Mesenchymal stem cell (in vitro differentiated cells and primary cell): ENCODE measurements around the gene ARAF.
"Not testable (repeated sequence)": the region's sequence is repeated elsewhere in the genome, so short reads cannot be mapped to it uniquely, and the experiment has no call there.

Experiments used
- DNase-seq: peaks from one replicate; pipeline ENCODE4 v3.0.0-alpha.2; 2013
- H2AFZ ChIP-seq: one replicate; pipeline ENCODE4 v1.6.1; 2013; ENCODE audit warnings: low read depth, mild to moderate bottlenecking, control low read depth, inconsistent platforms, low read length, moderate library complexity
- H2AK5ac ChIP-seq: 2 replicates; pipeline ENCODE4 v1.6.1; 2013; ENCODE audit warnings: low read length, moderate library complexity, mild to moderate bottlenecking, inconsistent platforms; ENCODE audit not compliant: severe bottlenecking
- H2BK120ac ChIP-seq: one replicate; pipeline ENCODE4 v1.6.1; 2013; ENCODE audit warnings: low read depth, mild to moderate bottlenecking, inconsistent platforms, low read length, moderate library complexity
- H2BK12ac ChIP-seq, 2 experiments: one replicate each; pipeline ENCODE4 v1.6.1; 2013; ENCODE audit warnings: inconsistent platforms in 2 of 2, low read length in 2 of 2, mild to moderate bottlenecking in 2 of 2, moderate library complexity in 2 of 2, control low read depth in 1 of 2
- H2BK15ac ChIP-seq: one replicate; pipeline ENCODE4 v1.6.1; 2013; ENCODE audit warnings: mild to moderate bottlenecking, low read depth, inconsistent platforms; ENCODE audit not compliant: poor library complexity, severe bottlenecking
- H2BK5ac ChIP-seq: 2 replicates; pipeline ENCODE4 v1.6.1; 2013; ENCODE audit warnings: low read depth, mild to moderate bottlenecking, low read length, control low read depth, inconsistent platforms; ENCODE audit not compliant: poor library complexity, severe bottlenecking
- H3K14ac ChIP-seq, 2 experiments: one replicate each; pipeline ENCODE4 v1.6.1; 2013; ENCODE audit warnings: inconsistent platforms in 2 of 2, low read length in 2 of 2, control low read depth in 1 of 2, mild to moderate bottlenecking in 1 of 2, moderate library complexity in 1 of 2
- H3K18ac ChIP-seq, 2 experiments: one replicate each; pipeline ENCODE4 v1.6.1; 2013; ENCODE audit warnings: inconsistent platforms in 2 of 2, low read length in 2 of 2, control low read depth in 1 of 2, low read depth in 1 of 2, mild to moderate bottlenecking in 1 of 2
- H3K23ac ChIP-seq, 2 experiments: one replicate each; pipeline ENCODE4 v1.6.1; 2013; ENCODE audit warnings: inconsistent platforms in 2 of 2, low read length in 2 of 2, mild to moderate bottlenecking in 2 of 2, moderate library complexity in 2 of 2, control low read depth in 1 of 2
- H3K27ac ChIP-seq: 2 replicates; pipeline ENCODE4 v1.5.1; 2013; ENCODE audit warnings: mild to moderate bottlenecking, moderate library complexity, low read length, control low read depth, inconsistent platforms; ENCODE audit not compliant: poor library complexity, severe bottlenecking
- H3K27me3 ChIP-seq, 2 experiments: 2 replicates each; pipeline versions ENCODE4 v1.6.1 to v1.7.0; 2013; ENCODE audit warnings: low read length in 2 of 2, mild to moderate bottlenecking in 2 of 2, moderate library complexity in 2 of 2, control low read depth in 1 of 2, inconsistent platforms in 1 of 2; ENCODE audit not compliant: control insufficient read depth in 1 of 2, insufficient read depth in 1 of 2
- H3K36me3 ChIP-seq, 2 experiments: 2 replicates each; pipeline versions ENCODE4 v1.6.1 to v1.7.0; 2013; ENCODE audit warnings: low read length in 2 of 2, control low read depth in 1 of 2, inconsistent platforms in 1 of 2, low read depth in 1 of 2, mild to moderate bottlenecking in 1 of 2; ENCODE audit not compliant: insufficient read depth in 2 of 2, control insufficient read depth in 1 of 2
- H3K4ac ChIP-seq, 2 experiments: one replicate each; pipeline ENCODE4 v1.6.1; 2013; ENCODE audit warnings: inconsistent platforms in 2 of 2, low read length in 2 of 2, mild to moderate bottlenecking in 2 of 2, moderate library complexity in 2 of 2, control low read depth in 1 of 2, low read depth in 1 of 2
- H3K4me1 ChIP-seq: 2 replicates; pipeline ENCODE4 v1.6.1; 2013; ENCODE audit warnings: low read depth, low read length, control low read depth; ENCODE audit not compliant: control insufficient read depth, insufficient read depth
- H3K4me2 ChIP-seq: 2 replicates; pipeline ENCODE4 v1.6.1; 2013; ENCODE audit warnings: low read length, mild to moderate bottlenecking, inconsistent platforms; ENCODE audit not compliant: poor library complexity, severe bottlenecking
- H3K4me3 ChIP-seq, 2 experiments: 2 replicates each; pipeline versions ENCODE4 v1.5.1 to v1.7.0; 2013; ENCODE audit warnings: low read length in 2 of 2, mild to moderate bottlenecking in 2 of 2, control low read depth in 1 of 2, low read depth in 1 of 2; ENCODE audit not compliant: insufficient read depth in 1 of 2
- H3K79me1 ChIP-seq: replicated peaks from 2 replicates; pipeline ENCODE4 v1.6.1; 2013; ENCODE audit warnings: mild to moderate bottlenecking, control low read depth, low read length, inconsistent platforms; ENCODE audit not compliant: poor library complexity, severe bottlenecking
- H3K9ac ChIP-seq: 2 replicates; pipeline ENCODE4 v1.7.0; 2013; ENCODE audit warnings: mild to moderate bottlenecking, low read length, moderate library complexity
- H3K9me3 ChIP-seq: 2 replicates; pipeline ENCODE4 v1.7.0; 2013; ENCODE audit warnings: mild to moderate bottlenecking, low read length; ENCODE audit not compliant: control insufficient read depth
- H4K8ac ChIP-seq: one replicate; pipeline ENCODE4 v1.6.1; 2013; ENCODE audit warnings: inconsistent platforms, mild to moderate bottlenecking, low read length, moderate library complexity
- H4K91ac ChIP-seq: one replicate; pipeline ENCODE4 v1.6.1; 2013; ENCODE audit warnings: mild to moderate bottlenecking, low read length, inconsistent platforms
- WGBS: methylation state at CpG from one replicate; pipeline ENCODE4 v1.1.7; 2013; ENCODE audit warnings: mixed read lengths; 5-methylcytosine and 5-hydroxymethylcytosine counted together

Gene ARAF

GRCh38 chrX:47595716-47596251, 34.8 kb downstream of the ARAF start:
- Histone ChIP-seq H2AK5ac (no peak overlapping the region), H3K27me3 (no peaks in the 10 kb centered on the region), H3K23ac (no peak overlapping the region), H3K36me3 (no peaks in the 10 kb centered on the region), H3K4me2 (no peak overlapping the region), H3K14ac (no peak overlapping the region), H3K9ac (peak overlapping the region; percentile 9), H2BK5ac (no peak overlapping the region), H2BK12ac (no peak overlapping the region), H3K9me3 (peaks cover 21% of the 10 kb centered on the region), H2BK120ac (no peak overlapping the region), H3K4me3 (no peak overlapping the region), H4K91ac (no peak overlapping the region), H3K18ac (no peak overlapping the region), H2BK15ac (no peak overlapping the region), H3K4me1 (no peaks in the 10 kb centered on the region), H4K8ac (no peak overlapping the region), H2AFZ (no peak overlapping the region), H3K27ac (no peak overlapping the region), H3K4ac (peak overlapping the region in 1 of 2 experiments; percentile 16), H3K79me1 (no peaks in the 10 kb centered on the region)
- peak; percentile 62 for DNase-seq
- WGBS: no CpG with 5 or more reads among the region's 1 CpG

- Histone ChIP-seq H2BK12ac (no peak overlapping the region), H3K4me2 (no peak overlapping the region), H4K8ac (no peak overlapping the region), H3K18ac (no peak overlapping the region), H3K27me3 (no peaks in the 10 kb centered on the region), H2BK120ac (no peak overlapping the region), H2BK15ac (no peak overlapping the region), H2BK5ac (no peak overlapping the region), H3K36me3 (no peaks in the 10 kb centered on the region), H3K27ac (no peak overlapping the region), H3K23ac (no peak overlapping the region), H4K91ac (no peak overlapping the region), H3K4me1 (no peaks in the 10 kb centered on the region), H3K79me1 (no peaks in the 10 kb centered on the region), H3K4ac (no peak overlapping the region), H3K4me3 (no peak overlapping the region), H2AFZ (no peak overlapping the region), H2AK5ac (no peak overlapping the region), H3K9ac (no peak overlapping the region), H3K14ac (no peak overlapping the region), H3K9me3 (peaks cover 23% of the 10 kb centered on the region)
- DNase-seq: peak; percentile 73
- 70% methylated on average over 1 of the region's 2 CpGs for WGBS
These were observed 35.3 kb downstream of the ARAF start for GRCh38 chrX:47596256-47596655.

- Histone ChIP-seq H2BK120ac (no peak overlapping the region), H2AK5ac (no peak overlapping the region), H2AFZ (no peak overlapping the region), H2BK12ac (no peak overlapping the region), H3K23ac (no peak overlapping the region), H3K79me1 (no peaks in the 10 kb centered on the region), H3K9me3 (peaks cover 26% of the 10 kb centered on the region), H3K27ac (no peak overlapping the region), H3K14ac (no peak overlapping the region), H3K4ac (no peak overlapping the region), H2BK15ac (no peak overlapping the region), H3K18ac (no peak overlapping the region), H3K27me3 (no peaks in the 10 kb centered on the region), H3K36me3 (no peaks in the 10 kb centered on the region), H3K4me1 (no peaks in the 10 kb centered on the region), H3K9ac (no peak overlapping the region), H4K91ac (no peak overlapping the region), H3K4me2 (no peak overlapping the region), H4K8ac (no peak overlapping the region), H3K4me3 (no peak overlapping the region), H2BK5ac (no peak overlapping the region)
- DNase-seq: no peak
- no CpG with 5 or more reads among the region's 3 CpGs for WGBS
These were observed 36.2 kb downstream of the ARAF start for GRCh38 chrX:47597222-47597621.

- Histone ChIP-seq H3K9me3 (peaks cover 18% of the 10 kb centered on the region), H3K27me3 (peaks cover 9 to 19% of the 10 kb centered on the region in 2 experiments)
- DNase-seq, H3K4me3 ChIP-seq, H4K8ac ChIP-seq, H3K27ac ChIP-seq, H2BK120ac ChIP-seq, H3K18ac ChIP-seq, H2BK15ac ChIP-seq, H2AFZ ChIP-seq, H2BK5ac ChIP-seq, H2AK5ac ChIP-seq, H3K4me2 ChIP-seq, H2BK12ac ChIP-seq, H3K36me3 ChIP-seq, H3K4ac ChIP-seq, H3K4me1 ChIP-seq, H4K91ac ChIP-seq, H3K79me1 ChIP-seq, H3K9ac ChIP-seq, H3K23ac ChIP-seq, H3K14ac ChIP-seq: not testable (repeated sequence)
- 100% methylated on average over 1 of the region's 4 CpGs for WGBS
These were observed 42.1 kb downstream of the ARAF start for GRCh38 chrX:47603125-47603524.
